ENCODE data around the gene FGF6.
"Not testable (repeated sequence)": the region's sequence is repeated elsewhere in the genome, so short reads cannot be mapped to it uniquely, and the experiment has no call there.

FGF6 gene, protein sequence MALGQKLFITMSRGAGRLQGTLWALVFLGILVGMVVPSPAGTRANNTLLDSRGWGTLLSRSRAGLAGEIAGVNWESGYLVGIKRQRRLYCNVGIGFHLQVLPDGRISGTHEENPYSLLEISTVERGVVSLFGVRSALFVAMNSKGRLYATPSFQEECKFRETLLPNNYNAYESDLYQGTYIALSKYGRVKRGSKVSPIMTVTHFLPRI

DNA sequence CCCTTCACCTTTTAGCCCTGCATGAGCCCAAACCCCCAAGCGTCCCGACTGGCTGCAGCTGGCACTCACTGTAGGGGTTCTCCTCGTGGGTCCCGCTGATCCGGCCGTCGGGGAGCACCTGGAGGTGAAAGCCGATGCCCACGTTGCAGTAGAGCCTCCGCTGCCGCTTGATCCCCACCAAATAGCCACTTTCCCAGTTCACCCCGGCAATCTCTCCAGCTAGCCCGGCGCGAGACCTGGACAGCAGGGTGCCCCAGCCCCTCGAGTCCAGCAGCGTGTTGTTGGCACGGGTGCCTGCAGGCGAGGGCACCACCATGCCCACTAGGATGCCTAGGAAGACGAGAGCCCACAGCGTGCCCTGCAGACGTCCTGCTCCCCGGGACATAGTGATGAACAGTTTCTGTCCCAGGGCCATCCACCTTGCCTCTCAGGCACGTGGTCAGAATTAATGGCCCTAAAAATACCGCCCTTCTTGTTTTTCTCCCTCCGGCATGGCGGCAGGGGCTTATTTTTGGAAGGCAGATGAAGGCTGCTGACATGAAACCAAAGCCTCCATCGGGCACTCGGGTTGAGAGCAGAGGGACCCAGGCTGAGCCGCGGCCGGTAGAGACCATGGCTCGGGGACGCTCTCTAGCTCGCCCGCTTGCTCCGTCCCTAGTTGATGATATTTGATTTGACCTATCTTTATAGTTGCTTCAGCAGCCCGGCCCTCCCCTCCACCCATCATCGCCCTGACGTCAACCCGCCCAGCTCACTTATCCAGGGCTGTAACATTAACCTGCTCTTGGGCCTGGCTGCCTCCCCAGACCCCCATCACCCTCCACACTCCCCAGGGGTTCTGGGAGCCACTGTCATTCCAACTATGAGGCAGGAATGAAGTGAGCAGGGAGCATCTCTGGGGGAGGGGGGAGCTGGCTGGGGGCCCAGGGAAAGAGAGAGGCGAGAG is at the start of gene FGF6:
Gene FGF6, minus strand, starts transcription at position 660 of the 946 bp plus-strand sequence. Its CDS starts 245 bp downstream, at position 415.
- no peak for DNase-seq

DNA sequence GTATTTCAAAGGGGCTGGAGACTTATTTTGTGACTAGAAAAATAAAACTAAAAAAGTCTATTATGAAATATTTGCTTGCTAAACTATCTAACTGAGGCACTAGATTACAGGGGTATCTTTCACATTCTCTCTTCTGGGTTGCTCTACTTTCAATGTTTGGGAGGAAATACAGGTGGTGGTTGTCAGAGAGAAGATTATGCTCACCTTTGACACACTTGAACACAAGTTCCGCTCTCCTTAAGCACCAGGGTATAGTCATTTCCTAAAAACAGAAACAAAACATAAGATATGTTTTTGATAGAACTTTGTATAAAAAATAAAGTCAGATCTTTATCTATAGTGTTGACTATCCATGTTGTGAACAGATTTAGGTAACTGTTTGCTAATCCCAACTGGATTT is 45.4 kb upstream of the FGF6 start:
- DNase-seq: no peak

DNA sequence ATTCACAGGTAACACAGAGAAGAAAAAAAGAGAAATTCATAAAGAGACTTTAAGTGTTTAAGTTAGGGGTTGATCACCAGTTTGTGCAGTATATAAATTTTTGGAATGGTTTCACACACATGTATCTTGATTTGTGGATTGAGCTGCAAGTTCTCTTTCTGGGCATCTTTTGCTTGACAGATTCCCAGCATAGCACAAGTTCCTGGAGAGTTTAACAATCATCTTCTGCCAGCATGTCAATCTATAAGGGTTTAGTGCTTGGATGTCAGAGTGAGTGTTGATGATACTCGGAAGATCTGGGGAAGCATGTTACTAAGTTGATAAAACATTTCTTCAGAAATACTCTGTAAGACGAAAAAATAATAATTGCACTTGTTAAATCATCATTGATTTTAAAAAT is 43.9 kb upstream of the FGF6 start:
- no peak for DNase-seq

DNA sequence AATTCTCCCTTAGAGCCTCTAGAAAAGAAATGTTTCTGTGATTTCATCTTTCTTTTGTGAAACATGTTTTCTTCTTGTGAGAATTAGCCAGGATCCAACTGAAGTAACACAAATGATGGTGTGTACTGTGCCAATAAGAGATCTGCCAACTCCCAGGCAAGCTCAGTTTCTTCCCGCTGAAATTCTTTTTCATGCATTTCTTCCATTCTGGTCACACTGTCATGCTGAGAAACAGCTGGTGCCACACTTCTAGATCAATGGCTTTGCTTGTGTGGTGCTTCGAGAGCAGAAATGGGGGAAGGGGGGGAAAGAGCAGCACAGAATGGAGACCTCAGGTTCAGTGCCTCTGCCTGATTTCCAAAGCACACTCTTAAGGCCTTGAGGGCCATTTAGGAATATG is 41.4 kb upstream of the FGF6 start:
- DNase-seq: no peak

DNA sequence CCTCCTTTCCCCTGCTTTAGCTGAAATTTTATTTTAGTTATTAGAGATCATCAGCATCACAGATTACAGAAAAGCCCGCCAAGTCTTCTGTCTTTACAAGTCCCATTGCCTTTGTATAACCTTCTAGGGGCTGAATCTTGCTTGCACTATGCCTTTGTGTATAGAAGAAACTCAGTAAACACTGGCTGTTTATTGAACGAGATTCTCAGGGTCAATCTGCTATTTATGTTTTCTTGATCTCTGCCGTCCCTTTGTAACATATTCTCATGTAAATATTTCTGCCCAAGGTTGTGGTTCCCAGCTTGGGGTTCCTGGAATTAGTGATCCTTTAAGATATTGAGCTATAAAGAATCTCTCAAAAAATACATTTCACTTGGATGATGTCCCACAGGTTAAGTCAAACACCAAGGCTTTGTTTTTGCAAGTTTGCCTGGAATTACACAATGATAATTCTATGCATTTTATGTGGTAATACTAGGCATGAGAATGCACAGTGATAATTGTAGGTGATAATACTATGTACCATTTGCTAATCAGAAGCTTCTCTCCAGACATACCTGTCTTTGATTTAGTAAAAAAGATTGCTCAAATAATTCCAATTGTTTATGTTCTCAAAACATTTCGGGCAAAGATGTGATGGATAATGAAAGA is 40.6 kb upstream of the FGF6 start:
- no peak for DNase-seq

DNA sequence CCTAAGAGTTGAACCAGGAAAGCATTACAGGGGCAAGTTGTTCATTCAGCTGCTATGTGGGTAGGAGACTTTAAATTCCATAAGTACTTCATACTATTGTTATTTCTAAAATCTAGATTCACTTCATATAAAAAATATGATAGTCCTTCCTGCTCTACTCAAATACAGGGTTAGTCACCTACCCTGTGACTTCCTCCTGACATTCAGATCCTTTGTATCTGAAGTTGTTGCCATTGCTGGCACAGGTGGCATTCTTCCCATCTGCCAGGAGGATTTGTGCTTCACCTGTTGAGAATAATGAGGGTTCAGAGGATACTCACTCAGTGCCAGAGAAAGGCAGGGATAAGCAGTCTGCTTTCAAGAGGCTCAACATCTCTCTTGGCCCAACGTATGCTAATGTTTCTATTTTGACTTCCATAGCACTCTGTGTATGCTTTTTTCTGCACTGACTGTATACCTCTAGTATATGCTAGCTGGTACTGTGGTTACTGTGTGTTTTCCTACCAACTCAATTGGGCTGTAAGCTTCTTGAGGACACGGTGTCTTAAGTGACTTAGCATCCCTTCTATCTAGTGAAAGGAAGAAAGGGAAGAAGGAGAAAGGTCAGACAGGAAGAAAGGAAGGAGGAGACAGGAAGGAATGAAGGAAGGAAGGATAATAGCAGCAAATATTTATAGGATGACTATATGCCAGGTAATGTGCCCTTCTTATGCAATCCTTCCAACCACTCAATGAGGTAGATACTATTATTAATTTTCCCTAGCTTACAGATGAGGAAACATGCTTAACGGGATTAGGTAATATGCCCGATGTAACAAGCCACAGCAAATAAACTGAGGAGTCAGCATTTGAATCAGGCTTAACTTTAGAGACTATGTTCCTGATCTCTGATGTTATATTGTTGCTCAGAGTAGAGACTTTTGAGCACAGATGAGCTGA is 38.5 kb upstream of the FGF6 start:
- no peak for DNase-seq

DNA sequence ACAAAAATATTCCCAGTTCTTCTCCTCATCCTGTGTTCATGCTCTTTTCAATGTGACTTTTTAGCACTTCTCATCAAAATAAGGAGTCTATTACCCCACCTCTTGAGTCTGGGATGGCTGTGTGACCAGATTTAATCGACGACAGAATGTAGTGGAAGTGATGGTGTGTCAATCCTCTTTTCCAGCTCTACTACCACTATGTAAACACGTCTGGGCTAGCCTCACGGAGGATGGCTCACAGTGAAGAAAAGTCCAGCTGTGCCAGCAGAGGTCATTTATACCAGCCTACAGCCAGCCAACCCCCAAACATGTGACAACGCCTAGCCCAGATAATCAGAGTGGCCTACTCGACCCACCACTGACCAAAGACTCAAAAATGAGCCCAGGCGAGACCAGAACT is 37.3 kb upstream of the FGF6 start:
- DNase-seq: no peak

DNA sequence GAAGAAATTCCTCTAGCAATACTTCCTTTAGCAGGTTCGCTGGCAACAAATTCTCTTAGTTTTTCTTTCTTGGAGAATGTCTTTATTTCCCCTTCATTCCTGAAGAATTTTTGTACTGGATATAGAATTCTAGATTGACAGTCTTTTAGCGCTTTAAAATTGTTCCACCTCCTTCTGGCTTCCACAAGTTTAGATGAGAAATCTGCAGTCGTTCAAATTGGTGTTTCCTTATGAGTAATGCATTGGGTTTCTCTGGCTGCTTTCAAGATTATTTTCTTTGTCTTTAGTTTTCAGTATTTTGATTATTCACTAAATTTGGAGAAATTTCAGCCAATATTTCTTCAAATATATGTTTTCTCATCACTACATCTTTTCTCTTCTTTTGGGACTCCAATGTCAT is 33.3 kb upstream of the FGF6 start:
- DNase-seq: no peak

DNA sequence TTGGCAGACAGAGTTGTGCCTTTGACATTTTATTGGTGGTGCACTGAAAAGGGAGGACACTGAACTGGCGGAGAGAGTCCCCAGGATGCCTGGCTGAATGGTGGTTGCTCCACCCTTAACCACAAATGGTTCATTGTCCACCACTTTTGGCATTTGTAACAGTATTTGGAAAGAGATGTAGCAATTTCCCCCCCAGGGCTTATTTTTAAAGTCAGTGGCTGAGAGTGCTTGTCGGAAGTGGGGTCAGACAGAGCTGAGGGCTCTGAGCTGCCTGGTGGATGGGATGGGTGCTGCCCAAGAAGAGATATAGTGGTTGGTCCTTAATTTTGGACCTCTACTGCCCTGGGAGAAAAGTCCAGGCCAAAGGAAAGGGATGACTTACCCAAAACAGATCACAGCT is 31.5 kb upstream of the FGF6 start:
- no peak for DNase-seq

DNA sequence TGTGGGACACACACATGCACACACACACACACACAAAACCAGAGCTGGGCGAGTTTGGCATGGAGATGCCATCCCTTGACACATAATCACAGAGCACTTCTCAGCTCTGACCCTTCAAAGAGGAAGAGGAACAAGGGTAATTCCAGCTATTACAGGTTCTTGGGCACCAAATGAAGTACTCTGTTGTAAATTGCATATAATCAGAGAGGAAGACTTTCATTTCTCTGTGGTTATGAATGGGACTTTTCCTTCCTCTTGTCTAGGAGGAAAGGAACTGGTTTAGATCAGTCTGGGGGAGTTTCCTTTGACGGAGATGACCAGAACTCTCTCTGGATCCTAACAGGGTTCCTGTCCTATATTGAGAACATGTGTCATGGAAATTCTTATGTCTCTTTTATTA is 26.4 kb upstream of the FGF6 start:
- DNase-seq: no peak

DNA sequence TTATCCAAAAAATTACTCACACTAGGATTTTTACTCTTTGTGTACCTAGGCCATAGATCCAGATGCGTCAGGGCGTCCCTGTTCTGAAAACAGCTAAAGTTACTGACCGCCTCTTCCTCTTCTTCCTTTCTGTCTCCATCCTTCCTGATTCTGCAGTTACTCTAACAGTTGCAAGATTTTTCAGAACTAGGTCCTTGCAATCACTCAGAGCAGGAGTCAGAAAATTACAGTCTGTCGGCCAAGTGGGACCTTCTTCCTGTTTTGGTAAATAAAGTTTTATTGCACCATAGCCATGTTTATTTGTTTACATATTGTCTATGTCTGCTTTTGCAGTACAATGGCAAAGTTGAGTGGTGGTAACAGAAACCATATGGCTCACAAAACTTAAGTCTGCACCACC is 25.6 kb upstream of the FGF6 start:
- DNase-seq: no peak

DNA sequence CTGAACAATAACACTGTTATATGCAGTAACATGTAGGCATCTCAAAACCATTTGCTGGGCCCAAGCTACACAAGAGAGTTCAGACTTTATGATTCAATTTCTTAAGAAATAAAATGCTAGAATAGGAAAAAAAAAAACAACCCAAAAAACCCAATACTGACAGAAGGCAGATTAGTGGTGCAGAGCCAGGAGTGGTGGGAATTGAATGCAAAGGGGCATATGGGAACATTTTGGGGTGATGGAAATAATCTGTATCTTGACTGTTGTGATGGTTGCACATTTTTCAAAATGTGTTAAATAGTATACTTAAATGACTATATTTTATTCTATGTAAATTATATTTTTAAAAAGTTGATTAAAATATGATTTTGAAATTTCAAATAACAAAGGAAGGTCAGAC is 23.4 kb upstream of the FGF6 start:
- DNase-seq: no peak

DNA sequence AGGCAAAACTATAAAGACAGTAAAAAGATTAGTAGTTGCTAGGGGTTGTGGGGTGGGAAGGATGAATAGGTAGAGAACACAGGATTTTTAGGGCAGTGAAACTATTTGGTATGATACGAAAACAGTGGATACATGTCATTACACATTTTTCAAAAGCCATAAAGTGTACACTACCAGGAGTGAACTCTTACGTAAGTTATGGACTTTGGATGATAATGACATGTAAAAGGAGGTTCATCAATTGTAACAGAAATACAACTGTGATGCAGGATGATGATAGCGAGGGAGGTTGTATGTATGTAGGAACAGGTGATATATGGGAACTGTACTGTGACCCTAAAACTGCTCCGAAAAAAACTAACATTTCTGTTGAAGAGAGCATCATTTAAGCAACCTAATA is 15.1 kb upstream of the FGF6 start:
- DNase-seq: no peak

DNA sequence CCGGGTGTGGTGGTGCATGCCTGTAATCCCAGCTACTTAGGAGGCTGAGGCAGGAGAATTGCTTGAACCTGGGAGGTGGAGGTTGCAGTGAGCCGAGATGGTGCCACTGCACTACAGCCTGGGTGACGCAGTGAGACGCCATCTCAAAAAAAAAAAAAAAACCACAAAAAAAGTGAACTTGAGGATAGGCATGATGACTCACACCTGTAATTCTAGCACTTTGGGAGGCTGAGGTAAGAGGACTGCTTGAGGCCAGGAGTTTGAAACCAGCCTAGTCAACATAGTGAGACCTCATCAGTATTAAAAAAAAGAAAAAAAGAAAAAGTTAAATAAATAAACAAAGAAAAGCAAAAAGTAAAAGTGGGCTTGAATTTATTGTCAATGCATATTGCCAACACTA is 10.2 kb upstream of the FGF6 start:
- DNase-seq: not testable (repeated sequence)

DNA sequence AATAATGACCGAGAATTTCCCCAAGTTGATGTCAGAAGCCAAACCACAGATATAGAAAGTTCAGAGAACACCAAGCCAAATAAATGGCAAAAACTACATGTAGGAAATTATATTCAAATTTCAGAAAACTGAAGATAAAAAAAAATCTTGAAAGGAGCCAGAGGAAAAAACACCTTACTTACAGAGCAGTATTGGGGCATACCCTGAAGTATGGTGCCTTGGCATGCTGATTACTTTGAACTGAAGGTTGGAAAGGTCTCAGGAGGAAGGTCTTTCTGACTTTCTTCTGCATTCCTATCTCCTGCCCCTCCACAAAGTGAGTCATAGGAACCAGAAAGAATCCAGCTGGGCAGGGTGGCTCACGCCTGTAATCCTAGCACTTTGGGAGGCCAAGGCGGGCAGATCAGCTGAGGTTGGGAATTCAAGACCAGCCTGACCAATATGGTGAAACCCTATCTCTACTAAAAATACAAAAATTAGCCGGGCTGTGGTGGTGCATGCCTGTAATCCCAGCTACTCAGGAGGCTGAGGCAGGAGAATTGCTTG is 8.8 kb upstream of the FGF6 start:
- DNase-seq: no peak

DNA sequence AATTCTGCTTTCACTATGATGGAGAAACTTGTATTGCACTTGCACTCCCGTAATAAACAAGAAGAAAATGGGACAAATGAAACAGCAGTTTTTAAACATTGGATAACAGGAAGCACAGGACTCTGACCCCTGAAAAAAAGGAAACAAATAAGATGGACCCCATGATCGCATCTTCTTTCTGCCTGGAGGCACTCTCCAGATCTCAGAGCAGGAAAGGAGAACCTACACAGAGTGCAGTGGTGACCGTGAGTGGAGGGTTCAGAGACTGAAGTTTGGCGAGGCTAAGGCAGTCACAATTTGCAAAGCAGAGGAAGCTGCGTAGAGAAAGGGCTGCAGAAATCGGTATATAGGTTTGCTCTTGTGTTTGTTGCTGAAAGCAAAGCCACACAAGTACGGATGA is 6.1 kb upstream of the FGF6 start:
- no peak for DNase-seq

DNA sequence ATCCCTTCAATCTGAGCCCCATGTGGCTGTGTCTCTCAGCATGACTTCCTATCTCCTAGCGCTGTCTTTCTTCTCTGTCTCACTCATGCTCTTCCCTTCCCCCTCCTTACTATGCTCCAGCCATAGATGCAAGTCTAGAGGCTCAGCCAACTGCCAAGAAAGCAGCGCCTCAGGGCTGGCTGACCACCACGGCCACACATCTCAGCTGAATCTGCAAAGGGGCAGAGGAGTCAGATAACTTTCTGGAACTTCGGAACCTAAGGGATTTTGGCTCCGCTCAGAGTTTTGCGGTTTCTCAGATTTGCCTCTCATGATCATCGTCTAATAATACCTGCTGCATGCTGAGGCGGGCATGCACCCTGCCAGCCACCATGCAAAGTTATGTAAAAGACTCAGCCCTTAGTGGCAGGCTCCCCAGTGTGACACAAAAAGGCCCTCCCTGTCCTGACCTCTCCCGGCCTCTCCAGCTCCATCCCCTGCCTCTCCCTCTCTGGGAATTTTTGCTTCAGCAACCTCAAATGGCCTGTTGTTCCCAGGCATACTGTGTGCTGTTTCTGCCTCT is 5.0 kb upstream of the FGF6 start:
- no peak for DNase-seq

DNA sequence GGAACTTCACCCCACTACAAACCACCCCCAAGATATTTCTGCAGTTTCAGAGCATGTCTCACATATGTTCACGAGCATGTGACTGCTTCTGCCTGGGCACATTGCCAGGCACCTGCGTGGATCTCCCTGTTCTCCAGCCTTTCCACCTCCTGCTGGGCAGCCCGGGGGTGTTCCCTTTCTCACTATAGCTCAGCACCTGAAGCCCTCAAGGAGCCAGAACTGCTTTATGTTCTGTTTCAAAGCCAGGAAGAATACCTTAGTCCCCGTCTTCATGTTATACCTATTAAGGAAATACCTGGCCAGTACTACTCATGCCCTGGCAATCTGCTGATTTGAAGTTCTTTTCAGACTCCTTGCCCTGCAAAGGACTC is 4.2 kb upstream of the FGF6 start:
- DNase-seq: no peak

DNA sequence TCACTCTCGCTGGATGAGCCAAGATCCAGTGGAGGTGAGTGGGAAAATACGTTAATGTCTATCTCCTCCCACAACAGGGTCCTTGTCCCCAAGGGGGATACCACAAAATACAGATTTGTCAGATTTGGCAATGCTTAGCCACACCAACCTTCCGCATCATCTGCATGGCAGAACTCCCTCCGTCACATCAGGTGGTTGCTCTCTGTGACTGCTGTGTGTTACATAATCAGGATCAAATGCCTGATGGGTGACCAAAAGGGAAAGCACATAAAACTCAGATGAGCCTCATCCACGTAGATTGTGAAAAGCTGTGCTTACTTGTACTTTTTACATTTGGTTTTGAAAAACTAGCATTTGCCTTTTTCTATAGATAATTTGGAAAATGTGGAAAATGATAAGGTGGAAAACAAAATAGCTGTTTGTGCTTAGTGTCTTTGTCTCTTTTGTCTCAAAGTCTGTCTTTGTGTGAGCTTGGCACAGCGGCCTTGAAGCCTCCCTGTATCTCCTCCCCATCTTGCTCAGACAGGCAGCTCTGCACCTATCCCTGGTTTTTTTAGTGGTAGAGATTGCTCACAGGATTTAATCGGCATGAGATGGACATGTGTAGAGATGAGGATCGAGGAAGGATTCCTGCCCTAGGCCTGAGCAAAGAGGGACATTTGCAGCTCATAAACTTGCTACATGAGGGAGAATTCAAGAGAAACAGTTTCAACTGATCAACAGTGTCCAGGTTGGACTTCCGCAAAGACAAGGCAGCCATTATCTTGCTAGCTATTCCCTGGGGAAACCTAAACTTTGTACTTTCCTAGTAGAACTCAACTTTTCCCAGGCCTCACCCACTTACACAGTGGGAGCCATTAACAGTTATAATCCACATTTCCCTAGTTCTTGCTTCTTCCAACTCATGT is 3.6 kb upstream of the FGF6 start:
- DNase-seq: no peak

DNA sequence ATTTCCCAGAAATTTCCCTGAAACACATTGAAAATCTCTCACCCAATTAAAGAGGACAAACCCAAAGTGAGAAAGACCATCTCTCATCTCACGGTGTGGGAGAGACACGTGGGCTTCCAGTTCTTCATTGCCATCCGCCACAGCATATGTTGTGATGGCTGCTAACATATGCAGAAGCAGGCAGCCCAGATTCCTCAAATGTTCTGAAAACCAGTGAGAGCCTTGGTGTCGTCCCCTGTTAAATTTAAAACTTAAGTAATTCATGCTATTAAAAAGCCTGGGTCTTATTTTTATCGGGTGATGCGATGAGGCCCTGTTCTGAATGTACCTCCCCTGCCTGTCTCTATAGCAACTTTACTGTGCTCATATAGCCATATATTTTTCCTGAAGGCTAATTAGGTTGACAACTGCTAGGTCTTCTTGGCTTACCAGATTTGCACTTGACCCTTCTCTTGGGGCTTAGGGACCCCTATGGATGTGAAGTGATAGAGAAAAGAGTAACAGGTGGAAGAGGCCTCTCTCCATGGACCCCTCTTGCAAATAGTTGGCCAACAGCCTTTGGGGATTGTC is 2.8 kb upstream of the FGF6 start:
- no peak for DNase-seq

DNA sequence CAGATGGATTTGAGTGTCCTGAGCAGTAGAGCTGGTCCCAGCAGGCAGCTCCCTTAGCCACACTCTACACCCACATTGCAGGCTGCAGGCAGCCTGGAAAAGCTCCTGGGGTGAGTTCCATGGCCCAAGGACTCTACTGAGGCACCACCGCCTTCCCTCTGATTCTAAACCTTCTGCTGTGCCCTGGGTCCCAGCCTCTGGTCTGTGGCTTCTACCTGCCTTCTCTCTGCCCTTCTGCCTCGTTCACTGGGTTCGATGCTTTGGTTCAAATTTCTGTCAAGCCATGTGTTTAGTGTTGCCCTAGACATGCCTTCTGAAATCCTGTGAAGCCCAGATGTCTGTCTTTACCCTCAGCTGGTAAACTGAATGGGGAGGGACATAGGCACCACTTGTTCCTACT is 1.5 kb upstream of the FGF6 start:
- no peak for DNase-seq
